ENCODE measurements around the gene TTLL9.

Gene TTLL9

DNA sequence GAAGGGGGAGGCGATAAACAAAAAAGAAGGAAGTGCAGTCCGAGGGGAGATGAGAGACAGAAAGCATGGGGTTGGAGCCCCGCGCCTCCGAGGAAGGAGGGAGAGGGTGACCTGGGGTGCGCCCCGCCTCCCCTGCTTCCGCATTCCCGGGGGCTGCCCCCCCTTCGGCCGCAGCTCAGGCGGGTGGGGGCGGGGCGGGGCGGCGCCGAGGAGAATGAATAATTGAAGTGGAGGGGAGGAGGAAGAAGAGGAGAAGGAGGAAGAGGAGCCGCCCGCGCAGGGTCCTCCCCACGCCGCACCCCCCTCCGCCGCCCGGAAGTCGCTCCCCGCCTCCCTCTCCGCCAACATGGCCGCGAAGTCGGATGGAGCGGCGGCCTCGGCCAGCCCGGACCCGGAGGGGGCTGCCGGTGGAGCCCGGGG, 97.4 kb downstream of the TTLL9 start, which contains the start of gene XKR7:
Gene XKR7, plus strand, starts transcription at position 322 of the 420 bp plus-strand sequence. Its CDS starts 25 bp downstream, at position 347.
- TF ChIP-seq FOXP2 (optimal IDR thresholded peaks at IDR 0.05; ENCODE audit: borderline replicate concordance, extremely low read depth, extremely low read length, insufficient read depth): no peak
- TF ChIP-seq POLR2AphosphoS5 (IDR thresholded peaks at IDR 0.05; ENCODE audit: low read depth, low read length): no peak
- TF ChIP-seq SIN3A (IDR thresholded peaks at IDR 0.05; ENCODE audit: borderline replicate concordance, insufficient read depth, low read length): no peak
- TF ChIP-seq TAF1 (IDR thresholded peaks at IDR 0.05; ENCODE audit: borderline replicate concordance, insufficient read depth, low read length): no peak
- TF ChIP-seq, protein P1, sequence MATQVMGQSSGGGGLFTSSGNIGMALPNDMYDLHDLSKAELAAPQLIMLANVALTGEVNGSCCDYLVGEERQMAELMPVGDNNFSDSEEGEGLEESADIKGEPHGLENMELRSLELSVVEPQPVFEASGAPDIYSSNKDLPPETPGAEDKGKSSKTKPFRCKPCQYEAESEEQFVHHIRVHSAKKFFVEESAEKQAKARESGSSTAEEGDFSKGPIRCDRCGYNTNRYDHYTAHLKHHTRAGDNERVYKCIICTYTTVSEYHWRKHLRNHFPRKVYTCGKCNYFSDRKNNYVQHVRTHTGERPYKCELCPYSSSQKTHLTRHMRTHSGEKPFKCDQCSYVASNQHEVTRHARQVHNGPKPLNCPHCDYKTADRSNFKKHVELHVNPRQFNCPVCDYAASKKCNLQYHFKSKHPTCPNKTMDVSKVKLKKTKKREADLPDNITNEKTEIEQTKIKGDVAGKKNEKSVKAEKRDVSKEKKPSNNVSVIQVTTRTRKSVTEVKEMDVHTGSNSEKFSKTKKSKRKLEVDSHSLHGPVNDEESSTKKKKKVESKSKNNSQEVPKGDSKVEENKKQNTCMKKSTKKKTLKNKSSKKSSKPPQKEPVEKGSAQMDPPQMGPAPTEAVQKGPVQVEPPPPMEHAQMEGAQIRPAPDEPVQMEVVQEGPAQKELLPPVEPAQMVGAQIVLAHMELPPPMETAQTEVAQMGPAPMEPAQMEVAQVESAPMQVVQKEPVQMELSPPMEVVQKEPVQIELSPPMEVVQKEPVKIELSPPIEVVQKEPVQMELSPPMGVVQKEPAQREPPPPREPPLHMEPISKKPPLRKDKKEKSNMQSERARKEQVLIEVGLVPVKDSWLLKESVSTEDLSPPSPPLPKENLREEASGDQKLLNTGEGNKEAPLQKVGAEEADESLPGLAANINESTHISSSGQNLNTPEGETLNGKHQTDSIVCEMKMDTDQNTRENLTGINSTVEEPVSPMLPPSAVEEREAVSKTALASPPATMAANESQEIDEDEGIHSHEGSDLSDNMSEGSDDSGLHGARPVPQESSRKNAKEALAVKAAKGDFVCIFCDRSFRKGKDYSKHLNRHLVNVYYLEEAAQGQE (IDR thresholded peaks at IDR 0.05; ENCODE audit: insufficient read depth in 1 of 2, low read depth in 2 of 2, low read length in 2 of 2): no peak

DNA sequence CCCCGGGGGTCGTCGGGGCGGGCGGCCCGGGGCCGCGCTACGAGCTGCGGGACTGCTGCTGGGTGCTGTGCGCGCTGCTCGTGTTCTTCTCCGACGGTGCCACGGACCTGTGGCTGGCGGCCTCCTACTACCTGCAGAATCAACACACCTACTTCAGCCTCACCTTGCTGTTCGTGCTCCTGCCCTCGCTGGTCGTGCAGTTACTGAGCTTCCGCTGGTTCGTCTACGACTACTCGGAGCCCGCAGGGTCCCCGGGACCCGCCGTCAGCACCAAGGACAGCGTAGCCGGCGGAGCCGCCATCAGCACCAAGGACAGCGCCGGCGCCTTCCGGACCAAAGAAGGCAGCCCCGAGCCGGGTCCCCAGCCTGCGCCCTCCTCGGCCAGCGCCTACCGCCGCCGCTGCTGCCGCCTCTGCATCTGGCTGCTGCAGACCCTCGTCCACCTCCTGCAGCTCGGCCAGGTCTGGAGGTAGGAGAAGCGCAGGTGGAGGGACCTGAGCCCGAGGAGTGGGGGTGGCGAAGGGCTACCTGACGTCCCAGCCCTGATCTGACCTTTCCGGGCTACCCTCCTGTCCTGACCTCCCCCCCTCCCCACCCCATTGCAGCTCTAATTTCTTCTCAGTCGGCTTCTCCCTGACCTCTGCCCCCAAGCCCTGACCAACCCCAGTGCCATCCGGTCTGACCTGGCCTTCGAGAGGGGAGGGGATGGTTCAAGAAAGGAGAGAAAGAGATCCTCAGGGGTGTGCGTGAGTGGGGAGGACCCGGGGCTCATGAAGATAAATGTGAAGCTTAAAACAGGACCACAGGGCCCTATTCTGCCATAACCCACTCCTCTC, 98.1 kb downstream of the TTLL9 start:
- peak; percentile 87 for TF ChIP-seq FOXP2 (optimal IDR thresholded peaks at IDR 0.05; ENCODE audit: borderline replicate concordance, extremely low read depth, extremely low read length, insufficient read depth)
- no peak for TF ChIP-seq POLR2AphosphoS5 (IDR thresholded peaks at IDR 0.05; ENCODE audit: low read depth, low read length)
- TF ChIP-seq, protein P1 (IDR thresholded peaks at IDR 0.05; ENCODE audit: insufficient read depth in 1 of 2, low read depth in 2 of 2, low read length in 2 of 2): peak; percentile 99 to 100
- TF ChIP-seq TAF1 (IDR thresholded peaks at IDR 0.05; ENCODE audit: borderline replicate concordance, insufficient read depth, low read length): no peak
- peak; percentile 100 for TF ChIP-seq SIN3A (IDR thresholded peaks at IDR 0.05; ENCODE audit: borderline replicate concordance, insufficient read depth, low read length)

DNA sequence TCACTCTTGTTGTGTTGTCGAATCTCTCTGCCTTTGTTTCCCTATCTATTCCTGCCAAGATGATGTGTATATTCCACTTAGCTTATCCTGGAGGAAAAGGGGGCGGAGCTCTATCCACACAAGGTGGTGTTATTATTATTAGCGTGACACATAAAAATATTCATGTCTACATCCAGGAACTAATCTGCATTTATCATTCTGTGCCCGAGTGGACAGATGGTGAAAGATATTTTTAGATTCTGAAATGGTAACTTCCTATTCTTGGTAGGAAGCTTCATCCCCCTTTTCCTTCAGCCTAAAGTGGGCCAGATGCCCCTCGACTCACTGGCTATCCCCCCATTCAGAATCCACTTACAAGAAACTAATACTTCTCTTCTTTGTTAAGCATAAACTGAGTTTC, 99.6 kb downstream of the TTLL9 start:
- TF ChIP-seq, protein P1 (IDR thresholded peaks at IDR 0.05; ENCODE audit: insufficient read depth in 1 of 2, low read depth in 2 of 2, low read length in 2 of 2): no peak; a peak in 1 of 4 replicates
- TF ChIP-seq TAF1 (IDR thresholded peaks at IDR 0.05; ENCODE audit: borderline replicate concordance, insufficient read depth, low read length) (no peak), POLR2AphosphoS5 (IDR thresholded peaks at IDR 0.05; ENCODE audit: low read depth, low read length) (no peak), SIN3A (IDR thresholded peaks at IDR 0.05; ENCODE audit: borderline replicate concordance, insufficient read depth, low read length) (no peak), FOXP2 (optimal IDR thresholded peaks at IDR 0.05; ENCODE audit: borderline replicate concordance, extremely low read depth, extremely low read length, insufficient read depth) (no peak)

DNA sequence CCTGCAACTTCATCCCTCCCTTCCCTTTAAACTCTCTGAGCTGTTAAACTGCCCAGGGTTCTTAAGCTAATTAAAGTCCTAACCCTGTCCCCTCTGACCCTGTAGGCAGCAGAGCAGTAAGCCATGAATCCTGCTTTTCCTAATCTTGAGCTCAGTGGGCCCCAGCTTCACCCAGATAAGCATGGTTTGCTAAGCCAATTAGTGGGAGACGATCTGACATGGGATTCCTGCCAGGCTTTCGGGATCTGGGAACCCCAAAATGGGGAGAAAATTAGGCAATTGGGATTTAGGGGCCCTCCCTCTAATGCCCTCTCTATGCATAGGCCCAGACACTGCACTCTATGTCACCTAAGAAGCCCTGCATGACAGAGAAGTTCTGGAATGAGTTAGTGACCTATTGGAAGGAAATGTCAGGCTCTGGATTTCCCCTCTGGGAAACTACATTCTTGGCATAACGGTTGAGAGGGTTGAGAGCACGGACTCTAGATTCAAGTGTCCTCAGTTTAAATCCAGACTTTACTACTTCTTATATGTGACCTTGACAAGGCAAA, 102.1 kb downstream of the TTLL9 start:
- TF ChIP-seq, protein P1 (IDR thresholded peaks at IDR 0.05; ENCODE audit: insufficient read depth in 1 of 2, low read depth in 2 of 2, low read length in 2 of 2): no peak

All from PFSK-1 (cell line).